SK-N-MC (cell line): ENCODE results near the gene DNAJC10.

Experiments
- DNase-seq: peaks from one replicate; pipeline ENCODE4 v3.0.0-alpha.2; 2011; ENCODE audit warnings: low read depth, low spot score
- H3K27ac ChIP-seq: fragments of 200-600 bp; sonication (generic); 2 replicates; pipeline ENCODE4 v1.5.1; 2016; ENCODE audit warnings: mixed run types
- H3K36me3 ChIP-seq: fragments of 200-600 bp; sonication (generic); 2 replicates; pipeline ENCODE4 v1.6.1; 2017; ENCODE audit warnings: antibody characterized with exemption, low read length, mixed read lengths; ENCODE audit not compliant: insufficient read depth
- H3K4me3 ChIP-seq: fragments of 200-600 bp; sonication (generic); 2 replicates; pipeline ENCODE4 v1.5.1; 2016
- H3K9ac ChIP-seq: fragments of 200-600 bp; sonication (generic); 2 replicates; pipeline ENCODE4 v1.8.0; 2017; ENCODE audit warnings: mixed run types, mixed read lengths; ENCODE audit not compliant: insufficient read length
- H3K9me3 ChIP-seq: fragments of 200-600 bp; sonication (generic); 2 replicates; pipeline ENCODE4 v1.6.1; 2017; ENCODE audit warnings: low read depth, mild to moderate bottlenecking, antibody characterized with exemption, low read length, moderate library complexity, mixed read lengths
- EZH2 ChIP-seq: fragments of 200-600 bp; sonication (generic); IDR thresholded peaks from one replicate; pipeline ENCODE4 v1.6.1; 2017; ENCODE audit warnings: antibody characterized with exemption
- FOXP2 ChIP-seq: optimal IDR thresholded peaks from 2 replicates; pipeline ENCODE3; 2011; ENCODE audit warnings: mild to moderate bottlenecking, moderate library complexity; ENCODE audit not compliant: insufficient read depth; ENCODE audit errors: extremely low read length, control extremely low read depth
- POLR2AphosphoS5 ChIP-seq: IDR thresholded peaks from 2 replicates; pipeline ENCODE4 v1.6.1; 2012; ENCODE audit warnings: mild to moderate bottlenecking, low read depth, low read length, borderline replicate concordance

The DNAJC10 gene

DNA sequence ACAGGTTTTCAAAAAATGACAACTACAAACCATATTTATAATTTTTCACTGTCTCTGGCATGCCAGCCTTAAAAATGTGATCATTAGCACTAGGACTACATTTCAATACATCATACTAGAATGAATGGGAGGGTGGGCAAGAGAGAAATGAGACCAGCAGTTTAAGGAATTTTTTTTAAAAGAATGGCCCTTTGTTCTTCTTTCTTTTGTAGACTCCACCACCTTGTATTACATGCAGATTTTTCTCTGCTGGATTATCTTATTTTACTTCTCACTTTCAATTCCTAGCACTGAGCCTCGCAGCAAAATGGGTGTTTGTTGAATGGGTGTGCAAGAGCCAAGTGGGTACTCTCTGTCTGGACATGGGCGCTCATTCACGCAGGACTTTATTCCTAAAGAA is 110.4 kb downstream of the DNAJC10 start:
- no peak for DNase-seq
- Histone ChIP-seq H3K9me3 (no peaks in the 10 kb centered on the region; the same call in 1 of the 2 replicates), H3K36me3 (no peaks in the 10 kb centered on the region), H3K9ac (no peak overlapping the region), H3K27ac (peak overlapping the region; percentile 44; the same call in 1 of the 2 replicates), H3K4me3 (peak overlapping the region; percentile 68)
- no peak for TF ChIP-seq POLR2AphosphoS5
- TF ChIP-seq FOXP2 = no peak

DNA sequence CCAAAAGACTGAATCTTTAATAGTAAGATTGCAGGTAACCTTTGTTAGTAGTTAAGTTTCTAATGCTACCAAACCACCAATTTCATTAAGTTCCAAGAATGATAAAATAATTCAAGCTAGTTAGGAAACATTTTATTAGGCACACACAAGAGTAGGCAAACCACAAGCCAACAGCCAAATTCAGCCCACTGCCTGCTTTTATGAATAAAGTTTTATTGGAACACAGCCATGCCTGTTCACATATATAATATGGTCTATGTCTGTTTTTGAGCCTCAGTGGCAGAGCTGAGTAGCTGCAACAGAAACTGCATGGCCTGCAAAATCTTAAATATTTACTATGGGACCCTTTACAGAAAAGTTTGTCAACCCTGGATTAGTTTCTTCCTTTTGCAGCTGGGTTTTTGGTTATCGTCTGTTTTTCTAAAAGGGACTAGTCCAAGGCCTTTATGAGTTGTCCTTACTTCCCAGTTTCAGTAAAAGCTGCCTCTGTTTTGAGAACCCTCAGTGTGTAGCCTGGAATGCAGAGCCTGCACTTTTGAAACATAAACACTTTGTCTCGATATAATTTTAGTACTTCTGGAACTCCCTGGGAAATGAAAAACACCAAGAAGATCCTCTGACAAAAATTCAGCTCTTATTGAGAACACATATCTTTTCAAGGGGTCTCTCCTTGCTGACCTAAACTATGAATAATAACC is 111.3 kb downstream of the DNAJC10 start:
- no peaks in the 10 kb centered on the region; the same call in 1 of the 2 replicates for H3K9me3 ChIP-seq
- TF ChIP-seq FOXP2 (no peak), EZH2 (no peak), POLR2AphosphoS5 (no peak)
- no peak for DNase-seq
- no peak overlapping the region for H3K9ac ChIP-seq
- peak overlapping the region; percentile 62; the same call in 1 of the 2 replicates for H3K27ac ChIP-seq
- no peak overlapping the region for H3K4me3 ChIP-seq
- H3K36me3 ChIP-seq = no peaks in the 10 kb centered on the region

DNA sequence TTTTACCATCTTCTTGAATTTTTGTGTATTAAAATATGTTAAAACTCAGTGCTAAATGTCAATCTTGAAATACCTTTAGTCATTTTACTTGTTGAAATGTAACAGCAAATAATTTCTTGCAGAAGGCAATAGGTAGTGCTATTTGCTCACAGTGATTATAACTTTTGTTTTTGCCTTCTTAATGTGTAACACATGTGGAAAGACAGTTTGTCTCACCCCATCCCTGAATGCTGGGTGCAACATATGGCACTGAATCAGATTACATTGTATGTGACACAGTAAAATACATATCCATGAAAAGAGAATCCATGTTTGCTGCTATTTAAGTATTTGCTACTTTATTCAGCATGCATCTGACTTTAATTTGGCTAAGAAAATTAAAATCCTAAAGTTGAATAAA is 115.0 kb downstream of the DNAJC10 start:
- Histone ChIP-seq H3K4me3 (no peak overlapping the region), H3K27ac (no peak overlapping the region), H3K36me3 (no peaks in the 10 kb centered on the region), H3K9ac (no peak overlapping the region), H3K9me3 (no peaks in the 10 kb centered on the region; the same call in 1 of the 2 replicates)
- TF ChIP-seq POLR2AphosphoS5 (no peak), FOXP2 (no peak), EZH2 (no peak)
- DNase-seq = no peak

DNA sequence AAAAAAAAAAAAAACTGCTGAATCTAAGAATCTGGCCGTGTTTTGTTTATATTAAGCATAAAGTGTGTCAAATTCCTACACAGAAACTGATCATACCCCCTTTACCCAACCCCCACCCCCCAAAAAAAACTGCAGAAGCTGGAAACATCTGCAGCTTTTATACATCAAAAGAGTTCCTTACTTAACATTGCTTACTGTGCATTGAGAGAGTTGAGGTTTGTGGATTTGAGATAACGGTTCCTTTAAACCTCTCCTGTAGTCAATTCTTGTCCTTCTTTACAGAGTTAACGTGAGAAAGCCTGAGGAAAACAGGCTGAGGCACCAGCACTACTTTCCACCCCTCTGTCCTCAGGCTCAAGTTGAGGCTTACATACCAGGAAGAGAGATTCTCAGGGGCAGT is 115.9 kb downstream of the DNAJC10 start:
- Histone ChIP-seq H3K9me3 (no peaks in the 10 kb centered on the region; the same call in 1 of the 2 replicates), H3K36me3 (no peaks in the 10 kb centered on the region), H3K27ac (no peak overlapping the region), H3K9ac (no peak overlapping the region), H3K4me3 (no peak overlapping the region)
- TF ChIP-seq FOXP2 (no peak), EZH2 (no peak), POLR2AphosphoS5 (no peak)
- no peak for DNase-seq

DNA sequence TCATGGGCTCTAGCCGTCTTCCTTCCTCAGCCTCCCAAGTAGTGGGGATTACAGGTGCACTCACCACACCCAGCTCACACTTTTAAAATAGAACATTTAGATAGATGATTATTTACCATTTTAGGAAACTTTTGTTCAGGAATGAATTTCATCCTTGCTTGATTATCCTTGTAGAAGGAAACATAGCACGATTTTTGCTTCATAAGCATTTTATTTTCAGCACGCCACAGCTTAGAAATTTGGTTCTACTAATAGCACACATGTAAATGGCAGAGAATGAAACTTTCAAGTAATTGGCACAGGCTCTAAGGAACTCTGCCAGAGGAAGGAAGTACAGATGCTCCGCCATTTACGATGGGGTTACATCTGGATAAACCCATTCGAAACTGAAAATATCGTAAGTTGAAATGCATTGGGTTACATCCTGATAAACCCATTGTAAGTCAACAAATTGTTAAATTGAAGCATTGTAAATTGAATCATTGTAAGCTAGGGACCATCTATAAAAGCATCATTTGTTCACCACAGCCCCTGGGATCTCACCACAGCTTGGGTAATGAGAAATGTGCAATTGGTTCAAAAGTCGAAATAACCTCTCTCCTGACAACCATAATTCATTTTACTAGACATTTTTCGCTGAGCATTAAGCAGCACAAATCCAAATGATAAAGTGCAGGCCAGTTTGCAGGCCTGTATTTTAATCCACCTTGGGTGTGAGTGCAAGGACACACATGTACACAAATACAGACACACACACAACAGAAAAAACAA is 117.2 kb downstream of the DNAJC10 start:
- DNase-seq = no peak
- TF ChIP-seq POLR2AphosphoS5 = no peak
- no peak for TF ChIP-seq EZH2
- TF ChIP-seq FOXP2 = no peak
- no peak overlapping the region for H3K27ac ChIP-seq

DNA sequence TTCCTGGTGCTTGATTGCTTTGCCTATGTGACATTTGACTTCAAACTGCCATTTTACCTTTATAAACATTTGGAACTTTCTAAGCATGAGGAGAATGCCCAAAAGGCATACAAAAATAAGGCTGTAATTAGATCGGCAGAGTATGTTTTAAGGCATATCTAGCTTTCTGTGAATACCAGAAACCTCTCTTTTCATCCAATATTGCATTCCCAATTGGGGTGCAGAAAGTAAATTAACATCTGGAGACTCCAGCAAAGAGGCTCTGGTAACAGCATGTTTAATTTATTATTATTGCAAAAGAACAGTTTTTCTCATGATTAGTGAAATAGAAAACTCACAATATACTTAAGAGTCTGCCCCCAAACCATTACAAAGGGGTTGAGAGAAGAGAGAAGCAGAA is 118.2 kb downstream of the DNAJC10 start:
- H3K36me3 ChIP-seq = no peaks in the 10 kb centered on the region
- peak overlapping the region; percentile 51; the same call in 1 of the 2 replicates for H3K27ac ChIP-seq
- no peak for DNase-seq
- H3K4me3 ChIP-seq = peak overlapping the region; percentile 37
- H3K9me3 ChIP-seq = no peaks in the 10 kb centered on the region
- TF ChIP-seq FOXP2 = no peak
- TF ChIP-seq POLR2AphosphoS5 = no peak
- no peak for TF ChIP-seq EZH2
- H3K9ac ChIP-seq = no peak overlapping the region

More for the DNA sequence above, 117.2 kb downstream of the DNAJC10 start:
- no peak overlapping the region for H3K4me3 ChIP-seq
- no peaks in the 10 kb centered on the region for H3K36me3 ChIP-seq
- no peak overlapping the region for H3K9ac ChIP-seq
- H3K9me3 ChIP-seq = no peaks in the 10 kb centered on the region; the same call in 1 of the 2 replicates

DNA sequence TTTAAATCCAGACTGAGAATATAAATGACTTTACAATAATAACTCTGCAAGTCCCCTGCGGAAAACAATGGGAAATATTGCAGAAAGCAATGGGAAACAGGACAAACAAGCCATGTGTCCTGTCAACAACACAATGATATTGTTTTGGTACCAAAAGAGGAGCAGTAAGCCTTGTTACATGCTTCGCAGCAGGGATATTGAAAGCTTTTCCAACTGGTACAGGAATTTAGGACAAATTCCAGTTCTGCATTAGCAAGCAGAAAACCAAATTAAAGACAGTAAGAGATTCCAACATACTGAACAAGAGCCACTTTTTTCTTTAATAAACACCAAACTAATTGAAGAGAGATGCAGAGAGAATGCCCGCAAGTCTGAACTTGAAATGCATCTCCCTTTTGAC is 120.4 kb downstream of the DNAJC10 start:
- H3K9me3 ChIP-seq = no peaks in the 10 kb centered on the region
- no peak for TF ChIP-seq EZH2
- no peak for TF ChIP-seq POLR2AphosphoS5
- no peak for TF ChIP-seq FOXP2
- H3K36me3 ChIP-seq = no peaks in the 10 kb centered on the region
- DNase-seq = no peak
- no peak overlapping the region for H3K4me3 ChIP-seq
- H3K27ac ChIP-seq = no peak overlapping the region
- no peak overlapping the region for H3K9ac ChIP-seq
